DMS53 treated with DMSO at 0.1 percent for 48 hours (cell line): Measurements from ENCODE around the gene FREM2.

Experiments
- DNase-seq: peaks from one replicate; lab custom pipeline; 2025; ENCODE audit not compliant: unreplicated experiment; lab: John Stamatoyannopoulos, UW

FREM2 gene

GRCh38 chr13:38685974-38686576 is 802 bp upstream of the FREM2 start:
- DNase-seq = peak; percentile 70

GRCh38 chr13:38687246-38688229 is 661 bp downstream of the FREM2 start:
- DNase-seq = peak; percentile 65

- DNase-seq = no peak
These were observed 1.8 kb downstream of the FREM2 start for GRCh38 chr13:38688674-38689073.

- no peak for DNase-seq
These were observed 3.4 kb downstream of the FREM2 start for GRCh38 chr13:38690231-38690630.

GRCh38 chr13:38693168-38693567 is 6.3 kb downstream of the FREM2 start:
- DNase-seq = no peak

GRCh38 chr13:38693641-38694040 is 6.8 kb downstream of the FREM2 start:
- no peak for DNase-seq

GRCh38 chr13:38697197-38697596 is 10.3 kb downstream of the FREM2 start:
- DNase-seq = no peak

GRCh38 chr13:38697628-38698333 is 10.9 kb downstream of the FREM2 start:
- no peak for DNase-seq

- DNase-seq = no peak
These were observed 13.2 kb downstream of the FREM2 start for GRCh38 chr13:38700051-38700450.

GRCh38 chr13:38702669-38703068 is 15.8 kb downstream of the FREM2 start:
- no peak for DNase-seq

GRCh38 chr13:38703255-38703654 is 16.4 kb downstream of the FREM2 start:
- DNase-seq = no peak

- DNase-seq = no peak
These were observed 18.5 kb downstream of the FREM2 start for GRCh38 chr13:38705365-38705764.

GRCh38 chr13:38707460-38707859 is 20.6 kb downstream of the FREM2 start:
- no peak for DNase-seq

- no peak for DNase-seq
These were observed 26.2 kb downstream of the FREM2 start for GRCh38 chr13:38713046-38713445.

GRCh38 chr13:38718374-38718773 is 31.5 kb downstream of the FREM2 start:
- DNase-seq = no peak

GRCh38 chr13:38730332-38730731 is 43.5 kb downstream of the FREM2 start:
- DNase-seq = no peak

GRCh38 chr13:38733146-38733545 is 46.3 kb downstream of the FREM2 start:
- no peak for DNase-seq

- DNase-seq = no peak
These were observed 49.0 kb downstream of the FREM2 start for GRCh38 chr13:38735665-38736440.

GRCh38 chr13:38743466-38743865 is 56.6 kb downstream of the FREM2 start:
- no peak for DNase-seq

- no peak for DNase-seq
These were observed 65.8 kb downstream of the FREM2 start for GRCh38 chr13:38752686-38753085.

- DNase-seq = no peak
These were observed 67.0 kb downstream of the FREM2 start for GRCh38 chr13:38753878-38754277.
